ENCODE measurements around the gene ZNF281.

DNA sequence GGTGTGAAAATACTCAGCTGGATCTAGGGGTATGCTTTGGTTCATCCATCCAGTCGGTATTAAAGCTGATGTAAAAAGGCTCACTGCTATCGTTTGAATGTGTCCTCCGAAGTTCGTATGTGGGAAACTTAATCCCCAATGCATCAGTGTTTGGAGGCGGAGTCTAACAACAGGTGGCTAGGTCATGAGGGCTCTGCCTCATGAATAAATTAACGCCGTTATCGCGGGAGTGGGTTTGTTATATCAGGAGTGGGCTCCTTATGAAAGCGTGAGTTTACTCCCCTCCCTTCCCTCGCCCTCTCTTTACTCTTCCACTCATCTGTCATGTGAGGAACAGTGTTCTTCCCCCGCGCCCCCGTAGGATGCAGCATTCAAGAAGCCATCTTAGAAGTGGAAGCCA, 48.9 kb upstream of the ZNF281 start:
- TF ChIP-seq, protein P1, sequence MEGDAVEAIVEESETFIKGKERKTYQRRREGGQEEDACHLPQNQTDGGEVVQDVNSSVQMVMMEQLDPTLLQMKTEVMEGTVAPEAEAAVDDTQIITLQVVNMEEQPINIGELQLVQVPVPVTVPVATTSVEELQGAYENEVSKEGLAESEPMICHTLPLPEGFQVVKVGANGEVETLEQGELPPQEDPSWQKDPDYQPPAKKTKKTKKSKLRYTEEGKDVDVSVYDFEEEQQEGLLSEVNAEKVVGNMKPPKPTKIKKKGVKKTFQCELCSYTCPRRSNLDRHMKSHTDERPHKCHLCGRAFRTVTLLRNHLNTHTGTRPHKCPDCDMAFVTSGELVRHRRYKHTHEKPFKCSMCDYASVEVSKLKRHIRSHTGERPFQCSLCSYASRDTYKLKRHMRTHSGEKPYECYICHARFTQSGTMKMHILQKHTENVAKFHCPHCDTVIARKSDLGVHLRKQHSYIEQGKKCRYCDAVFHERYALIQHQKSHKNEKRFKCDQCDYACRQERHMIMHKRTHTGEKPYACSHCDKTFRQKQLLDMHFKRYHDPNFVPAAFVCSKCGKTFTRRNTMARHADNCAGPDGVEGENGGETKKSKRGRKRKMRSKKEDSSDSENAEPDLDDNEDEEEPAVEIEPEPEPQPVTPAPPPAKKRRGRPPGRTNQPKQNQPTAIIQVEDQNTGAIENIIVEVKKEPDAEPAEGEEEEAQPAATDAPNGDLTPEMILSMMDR (optimal IDR thresholded peaks at IDR 0.05 in 1 of 3, IDR thresholded peaks at IDR 0.05 in 1 of 3, conservative IDR thresholded peaks at IDR 0.05 in 1 of 3; ENCODE audit: extremely low read depth in 1 of 3, insufficient read depth in 2 of 3, low read length in 3 of 3) = no peak
- no peak for TF ChIP-seq EZH2 (IDR thresholded peaks at IDR 0.05; ENCODE audit: low read length)
